MM.1S (cell line): ENCODE data around the gene ASIC4.

ENCODE experiments used
- DNase-seq: peaks from one replicate; pipeline ENCODE4 v3.0.0-alpha.2; 2015
- H2AFZ ChIP-seq: fragments of 300-600 bp; sonication (generic); 2 replicates; pipeline ENCODE4 v1.6.0; 2016; ENCODE audit warnings: antibody characterized with exemption, low read length
- H3F3A ChIP-seq: fragments of 300-600 bp; sonication (generic); 2 replicates; pipeline ENCODE4 v1.6.1; 2016; ENCODE audit warnings: mild to moderate bottlenecking, antibody characterized with exemption, low read length, moderate library complexity, mixed read lengths; ENCODE audit not compliant: insufficient read depth
- H3K27ac ChIP-seq: fragments of 300-600 bp; sonication (generic); 2 replicates; pipeline ENCODE4 v1.5.1; 2016; ENCODE audit warnings: mild to moderate bottlenecking, low read length
- H3K27me3 ChIP-seq: fragments of 300-600 bp; sonication (generic); replicated peaks from 2 replicates; pipeline ENCODE4 v1.6.0; 2016; ENCODE audit warnings: low read length; ENCODE audit not compliant: insufficient read depth
- H3K36me3 ChIP-seq: fragments of 300-600 bp; sonication (generic); replicated peaks from 2 replicates; pipeline ENCODE4 v1.6.1; 2016; ENCODE audit warnings: mild to moderate bottlenecking, low read length, mixed read lengths; ENCODE audit not compliant: insufficient read depth
- H3K4me1 ChIP-seq: fragments of 300-600 bp; sonication (generic); 2 replicates; pipeline ENCODE4 v1.6.1; 2016; ENCODE audit warnings: low read length, mixed read lengths
- H3K4me2 ChIP-seq: fragments of 300-600 bp; sonication (generic); 2 replicates; pipeline ENCODE4 v1.6.0; 2016; ENCODE audit warnings: low read depth, low read length
- H3K4me3 ChIP-seq: fragments of 300-600 bp; sonication (generic); 2 replicates; pipeline ENCODE4 v1.5.1; 2016; ENCODE audit warnings: low read length, mixed read lengths
- H3K79me2 ChIP-seq: fragments of 300-600 bp; sonication (generic); 2 replicates; pipeline ENCODE4 v1.6.1; 2016; ENCODE audit warnings: mixed run types, low read length, mixed read lengths
- H3K9ac ChIP-seq: fragments of 300-600 bp; sonication (generic); 2 replicates; pipeline ENCODE4 v1.6.1; 2016; ENCODE audit warnings: low read length, mixed read lengths
- H3K9me2 ChIP-seq: fragments of 300-600 bp; sonication (generic); replicated peaks from 2 replicates; pipeline ENCODE4 v1.6.1; 2016; ENCODE audit warnings: mild to moderate bottlenecking, low read length, mixed read lengths; ENCODE audit not compliant: insufficient read depth
- H3K9me3 ChIP-seq: fragments of 300-600 bp; sonication (generic); replicated peaks from 2 replicates; pipeline ENCODE4 v1.6.1; 2016; ENCODE audit warnings: mild to moderate bottlenecking, low read length, mixed read lengths; ENCODE audit not compliant: insufficient read depth
- H4K20me1 ChIP-seq: fragments of 300-600 bp; sonication (generic); 2 replicates; pipeline ENCODE4 v1.6.1; 2016; ENCODE audit warnings: mild to moderate bottlenecking, low read length, moderate library complexity, mixed read lengths; ENCODE audit not compliant: insufficient read depth
- CTCF ChIP-seq: fragments of 300-600 bp; sonication (generic); IDR thresholded peaks from 2 replicates; pipeline ENCODE4 v1.5.1; 2016; ENCODE audit warnings: antibody characterized with exemption, low read length, mixed read lengths
- EZH2 ChIP-seq: fragments of 300-600 bp; sonication (generic); optimal IDR thresholded peaks from 2 replicates; pipeline ENCODE3; 2017; ENCODE audit warnings: low read depth, mild to moderate bottlenecking, antibody characterized with exemption, low read length, mixed read lengths
- EZH2phosphoT487 ChIP-seq: fragments of 300-600 bp; sonication (generic); IDR thresholded peaks from 2 replicates; pipeline ENCODE4 v1.6.1; 2018; ENCODE audit warnings: antibody characterized with exemption, low read length

The ASIC4 gene

GRCh38 chr2:219507581-219508443 is 6.5 kb upstream of the ASIC4 start:
- no peaks in the 10 kb centered on the region for H3K36me3 ChIP-seq
- H3K9me2 ChIP-seq: no peaks in the 10 kb centered on the region
- H3K4me1 ChIP-seq: no peaks in the 10 kb centered on the region
- no peaks in the 10 kb centered on the region for H3K9me3 ChIP-seq
- no peak overlapping the region for H3K27ac ChIP-seq
- H3K4me3 ChIP-seq: no peak overlapping the region
- no peaks in the 10 kb centered on the region for H3K79me2 ChIP-seq
- no peaks in the 10 kb centered on the region for H3F3A ChIP-seq
- no peak overlapping the region for H3K4me2 ChIP-seq
- H3K9ac ChIP-seq: no peak overlapping the region
- no peak for DNase-seq
- TF ChIP-seq EZH2 (no peak), CTCF (no peak), EZH2phosphoT487 (no peak)
- peaks cover 33% of the 10 kb centered on the region for H3K27me3 ChIP-seq
- no peaks in the 10 kb centered on the region for H4K20me1 ChIP-seq
- no peak overlapping the region for H2AFZ ChIP-seq

- Histone ChIP-seq H3K27ac (no peak overlapping the region), H2AFZ (no peak overlapping the region), H3K9me2 (no peaks in the 10 kb centered on the region), H3F3A (no peaks in the 10 kb centered on the region), H4K20me1 (no peaks in the 10 kb centered on the region), H3K36me3 (no peaks in the 10 kb centered on the region), H3K27me3 (peaks cover 39% of the 10 kb centered on the region), H3K4me3 (no peak overlapping the region), H3K4me2 (no peak overlapping the region), H3K4me1 (no peaks in the 10 kb centered on the region), H3K9me3 (no peaks in the 10 kb centered on the region), H3K9ac (no peak overlapping the region), H3K79me2 (no peaks in the 10 kb centered on the region)
- no peak for TF ChIP-seq EZH2phosphoT487
- TF ChIP-seq EZH2: no peak
- TF ChIP-seq CTCF: no peak
- no peak for DNase-seq
Observed at GRCh38 chr2:219508444-219508734, 5.9 kb upstream of the ASIC4 start.

- Histone ChIP-seq H3K9ac (no peak overlapping the region), H3K9me2 (no peaks in the 10 kb centered on the region), H3K4me1 (no peaks in the 10 kb centered on the region), H3K36me3 (no peaks in the 10 kb centered on the region), H3K27me3 (peaks cover 47% of the 10 kb centered on the region), H3F3A (no peaks in the 10 kb centered on the region), H2AFZ (no peak overlapping the region), H3K4me2 (no peak overlapping the region; the same call in 1 of the 2 replicates), H3K4me3 (no peak overlapping the region), H3K9me3 (no peaks in the 10 kb centered on the region), H4K20me1 (no peaks in the 10 kb centered on the region), H3K27ac (no peak overlapping the region), H3K79me2 (no peaks in the 10 kb centered on the region)
- no peak for DNase-seq
- no peak for TF ChIP-seq EZH2phosphoT487
- TF ChIP-seq EZH2: no peak
- no peak for TF ChIP-seq CTCF
Observed at GRCh38 chr2:219508971-219509779, 5.1 kb upstream of the ASIC4 start.
